Non-pigmented ciliary epithelial cell (primary cell): ENCODE results near the gene S100A11.

ENCODE experiments used
- DNase-seq: peaks from one replicate; pipeline ENCODE4 v3.0.0-alpha.2; 2010; ENCODE audit warnings: low read depth

The S100A11 gene

DNA sequence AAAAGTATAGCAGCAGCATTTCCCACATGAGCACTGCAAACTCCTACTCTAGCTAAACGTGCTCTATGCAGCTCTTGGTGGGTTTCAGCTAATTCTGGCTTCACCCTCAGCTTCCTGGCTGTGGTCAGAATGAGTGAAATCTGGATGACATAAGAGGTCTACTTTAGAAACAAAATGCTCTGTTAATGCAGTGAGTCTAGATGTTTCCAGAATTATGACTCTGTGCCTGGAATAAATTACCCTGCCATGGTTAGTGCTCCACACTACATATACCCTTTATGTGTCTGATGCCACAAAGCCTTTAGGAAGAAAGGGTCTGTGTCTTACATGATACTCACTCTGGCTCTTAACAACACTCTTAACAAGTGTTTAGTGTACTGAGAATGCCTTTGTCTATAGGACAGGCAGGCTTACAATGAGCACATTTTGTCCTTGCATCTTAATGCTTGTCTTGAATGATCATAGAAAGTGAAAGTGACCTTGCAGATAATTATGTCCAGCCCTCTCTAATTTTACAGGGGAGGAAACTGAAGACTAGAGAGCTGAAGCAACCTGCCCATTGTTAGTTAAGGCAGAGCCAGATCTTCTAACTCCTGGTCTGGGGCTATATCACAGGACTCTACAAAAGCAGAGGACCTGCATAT is 52.4 kb downstream of the S100A11 start:
- DNase-seq: no peak
